Brain microvascular endothelial cell (primary cell): ENCODE results near the gene LRRK2.

Experiments
- DNase-seq: peaks from one replicate; pipeline ENCODE4 v3.0.0-alpha.2; 2020
- H3K27ac ChIP-seq: fragments of 250-450 bp; sonication (Bioruptor Pico); 2 replicates; pipeline ENCODE4 v1.5.1; 2020; ENCODE audit warnings: mild to moderate bottlenecking, moderate library complexity
- H3K27me3 ChIP-seq: fragments of 250-450 bp; sonication (Bioruptor Pico); replicated peaks from 2 replicates; pipeline ENCODE4 v1.5.1; 2020; ENCODE audit warnings: mild to moderate bottlenecking
- H3K36me3 ChIP-seq: fragments of 250-450 bp; sonication (Bioruptor Pico); replicated peaks from 2 replicates; pipeline ENCODE4 v1.5.1; 2020; ENCODE audit warnings: mild to moderate bottlenecking
- H3K4me3 ChIP-seq: 2 replicates; pipeline ENCODE4 v1.5.1; 2011; ENCODE audit warnings: low read depth, mild to moderate bottlenecking, control low read depth, low read length, moderate library complexity
- in situ Hi-C: cut with HindIII; loops from 2 replicates; pipeline ENCODE4 v1.10.0; 2017; ENCODE audit warnings: low sequenced_read_pairs, low pct_ligation_motif_present
- TF ChIP-seq, protein P1 (sequence below): IDR thresholded peaks from 2 replicates; pipeline ENCODE4 v1.5.1; 2011; ENCODE audit warnings: low read depth, mild to moderate bottlenecking, moderate library complexity, low read length, control low read depth, inconsistent platforms; ENCODE audit errors: missing control alignments

LRRK2 gene

DNA sequence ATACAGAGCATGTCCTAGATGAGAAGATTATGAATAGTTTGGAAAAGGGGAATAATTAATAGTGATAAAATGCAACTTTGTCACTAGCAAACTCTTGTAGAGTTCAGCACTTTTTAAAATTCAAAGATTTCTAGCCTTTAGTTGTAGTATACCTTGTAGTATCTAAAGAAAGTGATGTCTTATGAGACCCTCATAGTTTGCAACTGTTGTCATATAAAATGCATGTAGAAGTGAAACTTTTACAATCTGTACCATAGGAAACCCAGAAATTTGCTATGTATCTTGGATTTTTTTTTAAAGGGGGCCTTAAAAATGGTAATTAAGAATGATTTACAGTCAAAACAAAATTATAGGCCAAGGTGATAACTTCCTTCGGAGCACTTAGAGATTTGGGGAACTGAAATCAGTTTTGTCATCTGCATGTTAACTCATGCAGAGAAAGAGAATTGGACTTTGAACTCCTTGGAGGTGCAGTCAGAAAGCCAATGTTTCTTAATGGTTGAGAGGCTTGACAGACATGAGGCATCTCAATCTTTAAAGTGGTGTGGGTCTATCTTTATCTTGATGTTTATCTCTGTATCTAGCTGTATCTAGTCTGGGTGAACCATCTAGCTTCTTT lies 1.3 kb downstream of the LRRK2 start:
- Histone ChIP-seq H3K36me3 (no peaks in the 10 kb centered on the region), H3K27me3 (no peaks in the 10 kb centered on the region), H3K27ac (no peak overlapping the region), H3K4me3 (no peak overlapping the region)
- in situ Hi-C loops, result no loop called here
- DNase-seq, result no peak
- TF ChIP-seq, protein P1, sequence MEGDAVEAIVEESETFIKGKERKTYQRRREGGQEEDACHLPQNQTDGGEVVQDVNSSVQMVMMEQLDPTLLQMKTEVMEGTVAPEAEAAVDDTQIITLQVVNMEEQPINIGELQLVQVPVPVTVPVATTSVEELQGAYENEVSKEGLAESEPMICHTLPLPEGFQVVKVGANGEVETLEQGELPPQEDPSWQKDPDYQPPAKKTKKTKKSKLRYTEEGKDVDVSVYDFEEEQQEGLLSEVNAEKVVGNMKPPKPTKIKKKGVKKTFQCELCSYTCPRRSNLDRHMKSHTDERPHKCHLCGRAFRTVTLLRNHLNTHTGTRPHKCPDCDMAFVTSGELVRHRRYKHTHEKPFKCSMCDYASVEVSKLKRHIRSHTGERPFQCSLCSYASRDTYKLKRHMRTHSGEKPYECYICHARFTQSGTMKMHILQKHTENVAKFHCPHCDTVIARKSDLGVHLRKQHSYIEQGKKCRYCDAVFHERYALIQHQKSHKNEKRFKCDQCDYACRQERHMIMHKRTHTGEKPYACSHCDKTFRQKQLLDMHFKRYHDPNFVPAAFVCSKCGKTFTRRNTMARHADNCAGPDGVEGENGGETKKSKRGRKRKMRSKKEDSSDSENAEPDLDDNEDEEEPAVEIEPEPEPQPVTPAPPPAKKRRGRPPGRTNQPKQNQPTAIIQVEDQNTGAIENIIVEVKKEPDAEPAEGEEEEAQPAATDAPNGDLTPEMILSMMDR, result no peak

DNA sequence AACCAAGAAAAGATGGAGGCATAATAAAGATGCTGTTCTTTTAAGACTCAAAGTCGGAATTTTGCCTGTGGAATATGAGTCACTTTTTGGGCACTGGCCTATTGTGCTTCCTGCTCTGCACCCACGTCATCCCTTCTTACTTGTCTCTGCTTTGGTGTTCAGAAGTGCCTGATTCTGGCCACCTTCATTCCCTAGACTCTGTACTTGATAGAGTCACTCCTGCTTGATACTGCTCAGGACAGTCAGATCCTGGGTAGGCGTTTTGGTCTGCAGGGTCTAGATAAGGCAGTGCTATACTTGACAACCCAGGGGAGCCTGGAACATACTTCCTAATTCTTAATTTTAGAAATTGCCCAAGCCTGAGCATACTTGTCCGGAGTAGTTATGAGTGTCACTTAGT lies 1.9 kb downstream of the LRRK2 start:
- H3K27ac ChIP-seq, result no peak overlapping the region
- DNase-seq, result peak; percentile 61
- no peaks in the 10 kb centered on the region for H3K27me3 ChIP-seq
- TF ChIP-seq, protein P1, result no peak
- H3K36me3 ChIP-seq, result no peaks in the 10 kb centered on the region
- in situ Hi-C loops, result no loop called here
- no peak overlapping the region for H3K4me3 ChIP-seq

DNA sequence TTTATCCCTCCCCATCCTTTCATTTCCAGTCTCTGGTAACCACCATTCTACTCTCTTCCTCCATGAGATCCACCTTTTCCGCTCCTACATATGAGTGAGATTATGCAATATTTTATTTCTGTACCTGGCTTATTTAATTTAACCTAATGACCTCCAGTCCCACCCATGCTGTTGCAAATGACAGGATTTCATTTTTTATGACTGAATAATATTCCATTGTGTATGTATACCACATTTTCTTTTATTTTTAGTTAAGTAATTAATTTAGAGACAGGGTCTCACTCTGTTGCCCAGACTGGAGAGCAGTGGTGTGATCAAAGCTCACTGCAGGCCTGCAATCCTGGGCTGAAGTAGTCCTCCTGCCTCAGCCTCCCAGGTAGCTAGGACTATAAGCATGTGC lies 2.6 kb downstream of the LRRK2 start:
- H3K36me3 ChIP-seq, result no peaks in the 10 kb centered on the region
- H3K27me3 ChIP-seq, result no peaks in the 10 kb centered on the region
- in situ Hi-C loops, result no loop called here
- H3K27ac ChIP-seq, result no peak overlapping the region
- DNase-seq, result no peak
- TF ChIP-seq, protein P1, result no peak
- H3K4me3 ChIP-seq, result no peak overlapping the region

DNA sequence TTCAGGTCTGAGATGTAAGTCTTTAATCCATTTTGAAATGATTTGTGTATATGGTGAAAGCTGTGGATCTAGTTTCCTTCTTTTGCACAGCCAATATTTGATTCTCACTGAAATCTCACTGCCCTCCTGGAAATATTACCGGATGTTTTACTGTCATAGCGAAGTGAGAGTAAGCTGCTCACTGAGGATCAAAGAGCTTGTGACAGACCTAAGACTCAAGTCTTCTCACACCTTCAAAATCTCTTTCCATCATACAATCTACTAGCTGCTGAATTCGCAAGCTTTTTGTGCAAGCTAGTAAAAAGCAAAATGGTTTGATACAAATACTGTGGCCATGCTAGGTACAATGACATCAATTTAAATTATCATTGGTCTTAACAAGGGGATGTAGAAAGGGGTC lies 3.9 kb downstream of the LRRK2 start:
- in situ Hi-C loops, result no loop called here

DNA sequence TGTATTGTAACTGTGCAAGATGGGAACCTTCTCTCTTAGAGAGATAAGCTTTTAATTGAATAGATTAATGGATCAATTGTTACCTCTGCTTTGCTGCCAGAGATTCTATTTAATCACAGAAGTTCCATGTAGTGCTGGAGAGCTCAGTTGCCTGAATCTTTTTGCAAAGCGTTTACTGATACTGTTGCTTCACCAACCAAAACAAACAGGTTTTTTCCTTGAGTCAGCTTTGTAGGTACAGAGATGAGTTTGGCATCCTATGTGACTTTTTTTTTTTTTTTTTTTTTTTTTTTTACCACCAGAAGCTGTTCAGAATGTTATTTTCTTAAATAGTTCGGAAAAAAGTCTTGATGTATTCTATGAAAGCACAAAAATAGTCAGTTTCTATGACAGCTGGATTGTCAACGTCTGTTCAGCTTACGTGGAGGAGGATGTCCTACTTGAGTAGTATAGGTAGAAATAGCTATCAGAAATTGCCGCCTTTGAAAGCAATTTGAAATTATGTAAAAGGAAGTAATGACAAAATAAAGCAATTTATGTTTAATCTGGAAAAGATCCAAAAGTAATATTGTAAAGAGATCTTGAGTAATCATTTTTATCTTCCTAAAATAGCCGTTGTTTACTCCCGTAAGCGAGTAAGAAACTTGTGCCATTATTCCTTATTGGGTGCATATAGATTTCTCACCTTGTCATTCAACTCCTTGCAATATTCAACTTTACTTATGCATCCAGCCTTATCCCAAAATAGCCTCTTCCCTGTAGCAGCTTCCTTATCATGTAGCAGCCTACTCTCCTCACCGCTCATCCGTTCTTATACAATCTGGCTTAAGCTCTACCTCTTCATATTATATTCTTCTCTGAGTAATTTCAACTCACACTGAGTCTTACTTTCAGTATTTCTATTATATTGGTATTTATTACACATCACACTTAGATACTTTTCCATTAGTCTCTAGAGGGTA lies 5.2 kb downstream of the LRRK2 start:
- no peak for DNase-seq
- Histone ChIP-seq H3K27ac (no peak overlapping the region), H3K4me3 (no peak overlapping the region), H3K36me3 (no peaks in the 10 kb centered on the region), H3K27me3 (no peaks in the 10 kb centered on the region)
- in situ Hi-C loops, result no loop called here
- TF ChIP-seq, protein P1, result no peak

More for the DNA sequence above, 3.9 kb downstream of the LRRK2 start:
- Histone ChIP-seq H3K36me3 (no peaks in the 10 kb centered on the region), H3K27ac (no peak overlapping the region), H3K27me3 (no peaks in the 10 kb centered on the region), H3K4me3 (no peak overlapping the region)
- TF ChIP-seq, protein P1, result no peak
- no peak for DNase-seq
